ENCODE results near the gene HIPK2. TPM values are rescaled to one million over a fixed set of nuclear protein-coding genes. Genes with fewer than 3 reads are reported as not detected.

Gene HIPK2
- total RNA-seq, 1 experiment from 2014 or later = 35.2 TPM

DNA sequence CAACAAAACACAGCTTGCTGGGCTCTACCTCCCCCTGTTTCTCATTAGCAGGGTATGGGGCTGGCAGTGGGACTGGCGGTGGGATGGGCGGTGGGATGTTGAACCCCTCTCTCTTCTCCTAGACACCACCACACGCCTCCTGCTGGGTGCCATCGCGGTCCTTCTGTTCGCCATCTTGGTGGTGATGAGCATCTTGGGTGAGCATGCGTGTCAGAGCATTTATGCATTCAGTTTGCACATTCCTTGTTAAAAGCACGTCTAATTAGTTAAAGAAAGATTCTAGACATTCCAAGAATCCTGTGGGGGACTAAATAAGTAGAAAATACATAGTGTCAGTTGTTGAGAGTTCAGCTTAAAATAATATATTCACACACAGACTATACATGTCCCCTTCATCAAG is 241.6 kb downstream of the HIPK2 start:
- Histone ChIP-seq H3K79me2 (ENCODE audit: low read depth) (no peaks in the 10 kb centered on the region), H3F3A (ENCODE audit: insufficient read depth, low read depth) (no peaks in the 10 kb centered on the region), H3K4me2 (no peak overlapping the region), H3K27ac (no peak overlapping the region), H3K4me1 (replicated peaks; ENCODE audit: insufficient read depth) (no peaks in the 10 kb centered on the region), H3K27me3 (ENCODE audit: insufficient read depth, low read depth) (peaks cover 45% of the 10 kb centered on the region), H3K36me3 (ENCODE audit: low read depth) (no peaks in the 10 kb centered on the region), H3K9me3 (ENCODE audit: insufficient read depth, low read depth) (no peaks in the 10 kb centered on the region), H3K9me2 (ENCODE audit: insufficient read depth) (no peaks in the 10 kb centered on the region), H3K4me3 (no peak overlapping the region), H4K20me1 (ENCODE audit: insufficient read depth) (no peaks in the 10 kb centered on the region), H2AFZ (no peak overlapping the region)
- POLR2A ChIA-PET (ENCODE audit: unreplicated experiment) = no interaction called here
- CTCF ChIA-PET = no interaction called here
- no TSS peak for BruUV-seq (replicated peaks)
- TF ChIP-seq, protein P1, sequence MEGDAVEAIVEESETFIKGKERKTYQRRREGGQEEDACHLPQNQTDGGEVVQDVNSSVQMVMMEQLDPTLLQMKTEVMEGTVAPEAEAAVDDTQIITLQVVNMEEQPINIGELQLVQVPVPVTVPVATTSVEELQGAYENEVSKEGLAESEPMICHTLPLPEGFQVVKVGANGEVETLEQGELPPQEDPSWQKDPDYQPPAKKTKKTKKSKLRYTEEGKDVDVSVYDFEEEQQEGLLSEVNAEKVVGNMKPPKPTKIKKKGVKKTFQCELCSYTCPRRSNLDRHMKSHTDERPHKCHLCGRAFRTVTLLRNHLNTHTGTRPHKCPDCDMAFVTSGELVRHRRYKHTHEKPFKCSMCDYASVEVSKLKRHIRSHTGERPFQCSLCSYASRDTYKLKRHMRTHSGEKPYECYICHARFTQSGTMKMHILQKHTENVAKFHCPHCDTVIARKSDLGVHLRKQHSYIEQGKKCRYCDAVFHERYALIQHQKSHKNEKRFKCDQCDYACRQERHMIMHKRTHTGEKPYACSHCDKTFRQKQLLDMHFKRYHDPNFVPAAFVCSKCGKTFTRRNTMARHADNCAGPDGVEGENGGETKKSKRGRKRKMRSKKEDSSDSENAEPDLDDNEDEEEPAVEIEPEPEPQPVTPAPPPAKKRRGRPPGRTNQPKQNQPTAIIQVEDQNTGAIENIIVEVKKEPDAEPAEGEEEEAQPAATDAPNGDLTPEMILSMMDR (conservative IDR thresholded peaks at IDR 0.05) = no peak
- TF ChIP-seq EZH2 (IDR thresholded peaks at IDR 0.05; ENCODE audit: low read depth) = no peak
- DNase-seq = no peak
- intact Hi-C loops (cut with micrococcal nuclease; ENCODE audit: unreplicated experiment) = no loop called here

DNA sequence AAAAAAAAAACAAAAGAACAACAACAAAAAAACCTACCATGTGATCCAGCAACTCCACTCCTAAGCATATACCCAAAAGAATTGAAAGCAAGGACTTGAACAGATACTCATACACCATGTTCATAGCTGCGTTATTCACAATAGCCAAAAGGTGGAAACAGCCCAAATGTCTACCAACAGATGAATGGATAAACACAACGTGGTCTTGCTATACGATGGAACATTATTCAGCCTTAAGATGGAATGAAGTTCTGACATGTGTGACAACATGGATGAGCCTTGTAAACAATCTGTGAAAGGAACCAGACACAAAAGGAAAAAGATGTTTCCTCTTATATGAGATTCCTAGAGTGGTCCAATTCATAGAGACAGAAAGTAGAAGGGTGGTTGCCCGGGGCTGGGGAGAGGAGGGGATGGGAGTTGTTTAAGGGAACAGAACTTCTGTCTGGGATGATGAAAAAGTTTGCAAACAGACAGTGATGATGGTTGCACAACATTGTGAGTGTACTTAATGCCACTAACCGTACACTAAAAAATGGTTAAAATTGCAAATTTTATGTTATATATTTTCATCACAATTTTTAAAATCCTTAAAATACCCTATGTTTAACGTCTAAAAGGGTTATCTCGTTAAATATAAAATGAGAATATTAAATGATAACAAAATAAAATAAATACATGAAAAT is 242.7 kb downstream of the HIPK2 start:
- H3K27me3 ChIP-seq (ENCODE audit: insufficient read depth, low read depth) = peaks cover 50% of the 10 kb centered on the region
- no peaks in the 10 kb centered on the region for H3K79me2 ChIP-seq (ENCODE audit: low read depth)
- POLR2A ChIA-PET (ENCODE audit: unreplicated experiment) = no interaction called here
- CTCF ChIA-PET = no interaction called here
- H3F3A ChIP-seq (ENCODE audit: insufficient read depth, low read depth) = no peaks in the 10 kb centered on the region
- no peak for DNase-seq
- TF ChIP-seq, protein P1 (conservative IDR thresholded peaks at IDR 0.05) = no peak
- no peak for TF ChIP-seq EZH2 (IDR thresholded peaks at IDR 0.05; ENCODE audit: low read depth)
- H3K9me3 ChIP-seq (ENCODE audit: insufficient read depth, low read depth) = no peaks in the 10 kb centered on the region
- H3K4me1 ChIP-seq (replicated peaks; ENCODE audit: insufficient read depth) = no peaks in the 10 kb centered on the region
- H3K36me3 ChIP-seq (ENCODE audit: low read depth) = no peaks in the 10 kb centered on the region
- no peaks in the 10 kb centered on the region for H4K20me1 ChIP-seq (ENCODE audit: insufficient read depth)
- H3K4me3 ChIP-seq = no peak overlapping the region
- no peak overlapping the region for H2AFZ ChIP-seq
- no peaks in the 10 kb centered on the region for H3K9me2 ChIP-seq (ENCODE audit: insufficient read depth)
- intact Hi-C loops (cut with micrococcal nuclease; ENCODE audit: unreplicated experiment) = no loop called here
- H3K27ac ChIP-seq = no peak overlapping the region
- BruUV-seq (replicated peaks) = no TSS peak
- H3K4me2 ChIP-seq = no peak overlapping the region

- Histone ChIP-seq H3K36me3 (ENCODE audit: low read depth) (no peaks in the 10 kb centered on the region), H3F3A (ENCODE audit: insufficient read depth, low read depth) (no peaks in the 10 kb centered on the region), H4K20me1 (ENCODE audit: insufficient read depth) (no peaks in the 10 kb centered on the region), H3K27me3 (ENCODE audit: insufficient read depth, low read depth) (peaks cover 53% of the 10 kb centered on the region), H3K27ac (no peak overlapping the region), H3K4me3 (no peak overlapping the region), H3K79me2 (ENCODE audit: low read depth) (no peaks in the 10 kb centered on the region), H3K4me1 (replicated peaks; ENCODE audit: insufficient read depth) (no peaks in the 10 kb centered on the region), H2AFZ (no peak overlapping the region), H3K4me2 (no peak overlapping the region), H3K9me3 (ENCODE audit: insufficient read depth, low read depth) (no peaks in the 10 kb centered on the region), H3K9me2 (ENCODE audit: insufficient read depth) (no peaks in the 10 kb centered on the region)
- intact Hi-C loops (cut with micrococcal nuclease; ENCODE audit: unreplicated experiment) = no loop called here
- TF ChIP-seq, protein P1 (conservative IDR thresholded peaks at IDR 0.05) = no peak
- no peak for TF ChIP-seq EZH2 (IDR thresholded peaks at IDR 0.05; ENCODE audit: low read depth)
- POLR2A ChIA-PET (ENCODE audit: unreplicated experiment) = no interaction called here
- no TSS peak for BruUV-seq (replicated peaks)
- no peak for DNase-seq
- CTCF ChIA-PET = no interaction called here
Observed at GRCh38 chr7:139534096-139534495, 243.7 kb downstream of the HIPK2 start.
